IMR-90 (cell line): ENCODE results near the gene ZKSCAN1. TPM values are rescaled to one million over a fixed set of nuclear protein-coding genes. Genes with fewer than 3 reads are reported as not detected.

ENCODE experiments used
- ATAC-seq: fragments of 200-7000 bp; cut with Tn5 transposase; 2 replicates; pipeline ENCODE4 v1.9.1; 2020; ENCODE audit warnings: low read depth, mild to moderate bottlenecking, moderate library complexity
- BruUV-seq: library from RNA; stranded (reverse); fragments of 400-500 nt; replicated peaks from 2 replicates; lab custom pipeline; 2021; lab: Mats Ljungman, UMichigan
- CTCF ChIA-PET: fragments of 300-600 bp; formaldehyde crosslinking; extraction: SDS; loops from one replicate; lab custom pipeline; 2021; ENCODE audit warnings: antibody characterized with exemption; lab: Yijun Ruan, JAX
- POLR2A ChIA-PET: fragments of 300-600 bp; sonication (Branson Sonifier 250); formaldehyde crosslinking; loops from one replicate; lab custom pipeline; 2022; ENCODE audit warnings: antibody characterized with exemption; ENCODE audit not compliant: unreplicated experiment; lab: Charles Lee
- DNase-seq: peaks from one replicate; pipeline ENCODE4 v3.0.0; 2013
- H2AFZ ChIP-seq: replicated peaks from 2 replicates; pipeline ENCODE3; 2013; ENCODE audit warnings: low read length, mild to moderate bottlenecking; ENCODE audit not compliant: poor library complexity
- H2AK5ac ChIP-seq: 2 replicates; pipeline ENCODE4 v1.6.1; 2013; ENCODE audit warnings: low read depth, low read length, inconsistent platforms
- H2AK9ac ChIP-seq: replicated peaks from 2 replicates; pipeline ENCODE3; 2013; ENCODE audit warnings: mild to moderate bottlenecking, low read depth, low read length, moderate library complexity; ENCODE audit not compliant: poor library complexity
- H2BK120ac ChIP-seq: 2 replicates; pipeline ENCODE4 v1.6.1; 2013; ENCODE audit warnings: low read depth, low read length, inconsistent platforms
- H2BK15ac ChIP-seq: 3 replicates; pipeline ENCODE4 v1.6.1; 2013; ENCODE audit warnings: low read depth, low read length, inconsistent platforms
- H2BK20ac ChIP-seq: 2 replicates; pipeline ENCODE4 v1.6.1; 2013; ENCODE audit warnings: low read depth, mild to moderate bottlenecking, inconsistent platforms, low read length, moderate library complexity
- H2BK5ac ChIP-seq: 2 replicates; pipeline ENCODE4 v1.6.1; 2013; ENCODE audit warnings: mild to moderate bottlenecking, low read depth, low read length, inconsistent platforms; ENCODE audit not compliant: poor library complexity, severe bottlenecking
- H3K14ac ChIP-seq: replicated peaks from 2 replicates; pipeline ENCODE4 v1.6.1; 2013; ENCODE audit warnings: low read depth, low read length, inconsistent platforms
- H3K18ac ChIP-seq: 2 replicates; pipeline ENCODE4 v1.6.1; 2013; ENCODE audit warnings: low read depth, low read length, control low read depth
- H3K23ac ChIP-seq: 2 replicates; pipeline ENCODE4 v1.6.1; 2013; ENCODE audit warnings: low read depth, low read length, inconsistent platforms
- H3K27ac ChIP-seq: 2 replicates; pipeline ENCODE4 v1.5.1; 2013; ENCODE audit warnings: mild to moderate bottlenecking, control low read depth, low read length; ENCODE audit not compliant: insufficient read depth
- H3K27me3 ChIP-seq: 2 replicates; pipeline ENCODE4 v1.6.1; 2013; ENCODE audit warnings: low read length; ENCODE audit not compliant: control insufficient read depth, insufficient read depth
- H3K36me3 ChIP-seq: 2 replicates; pipeline ENCODE4 v1.6.1; 2013; ENCODE audit warnings: low read length, mixed read lengths; ENCODE audit not compliant: control insufficient read depth, insufficient read depth
- H3K4ac ChIP-seq: 2 replicates; pipeline ENCODE4 v1.6.1; 2013; ENCODE audit warnings: low read depth, low read length, inconsistent platforms
- H3K4me1 ChIP-seq: 2 replicates; pipeline ENCODE4 v1.6.1; 2013; ENCODE audit warnings: low read length, mixed read lengths; ENCODE audit not compliant: control insufficient read depth, insufficient read depth
- H3K4me2 ChIP-seq: 2 replicates; pipeline ENCODE4 v1.6.1; 2013; ENCODE audit warnings: low read depth, mild to moderate bottlenecking, control low read depth, low read length, moderate library complexity
- H3K4me3 ChIP-seq: 2 replicates; pipeline ENCODE4 v1.5.1; 2013; ENCODE audit warnings: low read depth, mild to moderate bottlenecking, control low read depth, low read length, moderate library complexity; ENCODE audit not compliant: insufficient read depth
- H3K56ac ChIP-seq: 2 replicates; pipeline ENCODE4 v1.6.1; 2013; ENCODE audit warnings: low read length, inconsistent platforms; ENCODE audit not compliant: insufficient read depth; ENCODE audit errors: extremely low read depth
- H3K79me1 ChIP-seq, 2 experiments: 2 replicates each; pipeline ENCODE4 v1.6.1; 2013; ENCODE audit warnings: low read length in 2 of 2, inconsistent platforms in 1 of 2, low read depth in 1 of 2
- H3K9ac ChIP-seq: 2 replicates; pipeline ENCODE4 v1.6.1; 2013; ENCODE audit warnings: low read depth, low read length, control low read depth
- H3K9me1 ChIP-seq: 2 replicates; pipeline ENCODE4 v1.6.1; 2013; ENCODE audit warnings: low read length, inconsistent platforms; ENCODE audit not compliant: insufficient read depth
- H3K9me3 ChIP-seq: 2 replicates; pipeline ENCODE4 v1.6.1; 2013; ENCODE audit warnings: low read length; ENCODE audit not compliant: control insufficient read depth, insufficient read depth
- H4K20me1 ChIP-seq: 2 replicates; pipeline ENCODE4 v1.6.1; 2013; ENCODE audit warnings: low read length, inconsistent platforms; ENCODE audit not compliant: insufficient read depth
- H4K5ac ChIP-seq: 2 replicates; pipeline ENCODE4 v1.6.1; 2013; ENCODE audit warnings: mild to moderate bottlenecking, low read depth, low read length, control low read depth
- H4K8ac ChIP-seq, 2 experiments: 2 replicates each; pipeline ENCODE4 v1.6.1; 2013; ENCODE audit warnings: low read depth in 2 of 2, low read length in 2 of 2, control low read depth in 1 of 2, inconsistent platforms in 1 of 2
- H4K91ac ChIP-seq: 2 replicates; pipeline ENCODE4 v1.6.1; 2013; ENCODE audit warnings: low read depth, low read length, inconsistent platforms; ENCODE audit not compliant: insufficient read depth
- BHLHE40 ChIP-seq: fragments of 150-350 bp; IDR thresholded peaks from 2 replicates; pipeline ENCODE4 v1.6.1; 2016; ENCODE audit warnings: mild to moderate bottlenecking, low read depth, low read length
- CEBPB ChIP-seq: IDR thresholded peaks from 2 replicates; pipeline ENCODE4 v1.6.1; 2012; ENCODE audit warnings: low read depth, low read length, improper control_type of control experiment
- CHD1 ChIP-seq: IDR thresholded peaks from 2 replicates; pipeline ENCODE4 v1.6.1; 2012; ENCODE audit warnings: low read depth, low read length, improper control_type of control experiment
- CTCF ChIP-seq: conservative IDR thresholded peaks from 2 replicates; pipeline ENCODE4 v1.5.1; 2012; ENCODE audit warnings: mild to moderate bottlenecking, low read depth, low read length, improper control_type of control experiment
- FOS ChIP-seq: fragments of 150-350 bp; IDR thresholded peaks from 2 replicates; pipeline ENCODE4 v1.6.1; 2016; ENCODE audit warnings: low read depth, low read length
- MAFK ChIP-seq: IDR thresholded peaks from 2 replicates; pipeline ENCODE4 v1.6.1; 2012; ENCODE audit warnings: low read depth, low read length, improper control_type of control experiment
- MAZ ChIP-seq: IDR thresholded peaks from 2 replicates; pipeline ENCODE4 v1.6.1; 2012; ENCODE audit warnings: low read depth, mild to moderate bottlenecking, low read length, improper control_type of control experiment, moderate library complexity, borderline replicate concordance
- MXI1 ChIP-seq: IDR thresholded peaks from 2 replicates; pipeline ENCODE4 v1.6.1; 2012; ENCODE audit warnings: low read depth, mild to moderate bottlenecking, low read length, moderate library complexity, borderline replicate concordance
- NFE2L2 ChIP-seq: fragments of 150-350 bp; IDR thresholded peaks from 2 replicates; pipeline ENCODE4 v1.6.1; 2016; ENCODE audit warnings: low read depth, mild to moderate bottlenecking, low read length
- POLR2A ChIP-seq: IDR thresholded peaks from 2 replicates; pipeline ENCODE4 v1.6.1; 2012; ENCODE audit warnings: mild to moderate bottlenecking, low read depth, low read length
- RAD21 ChIP-seq: IDR thresholded peaks from 2 replicates; pipeline ENCODE4 v1.6.1; 2012; ENCODE audit warnings: low read length, improper control_type of control experiment
- RCOR1 ChIP-seq: IDR thresholded peaks from 2 replicates; pipeline ENCODE4 v1.6.1; 2012; ENCODE audit warnings: mild to moderate bottlenecking, low read length, improper control_type of control experiment; ENCODE audit not compliant: insufficient replicate concordance
- RFX5 ChIP-seq: IDR thresholded peaks from 2 replicates; pipeline ENCODE4 v1.8.0; 2012; ENCODE audit warnings: low read depth, mild to moderate bottlenecking, low read length, moderate library complexity
- SMC3 ChIP-seq: fragments of 150-350 bp; IDR thresholded peaks from 2 replicates; pipeline ENCODE4 v1.6.1; 2016; ENCODE audit warnings: low read depth, mild to moderate bottlenecking, antibody characterized with exemption, low read length, moderate library complexity
- USF2 ChIP-seq: fragments of 150-350 bp; IDR thresholded peaks from 2 replicates; pipeline ENCODE4 v1.6.1; 2017; ENCODE audit warnings: mild to moderate bottlenecking, antibody characterized with exemption, low read length, low read depth
- WGBS, 2 experiments: methylation state at CpG; one replicate each; pipeline versions ENCODE4 v1.1.5 to v1.1.7; 2013; ENCODE audit warnings: missing lambda C conversion rate in 2 of 2; ENCODE audit not compliant: insufficient read length in 1 of 2; ENCODE audit errors: extremely low coverage in 2 of 2; 5-methylcytosine and 5-hydroxymethylcytosine counted together
- dilution Hi-C: fragments of 300-500 bp; cut with HindIII; formaldehyde crosslinking; loops from one replicate; pipeline ENCODE4 v1.14.3; 2018; ENCODE audit warnings: low sequenced_read_pairs; ENCODE audit not compliant: unreplicated experiment
- in situ Hi-C: fragments of 300-500 bp; cut with MboI; formaldehyde crosslinking; loops from 3 replicates; pipeline ENCODE4 v1.14.3; 2019; ENCODE audit warnings: low sequenced_read_pairs, inconsistent platforms, mixed read lengths
- intact Hi-C: fragments of 100-400 bp; cut with micrococcal nuclease; formaldehyde crosslinking; loops from 2 replicates; pipeline ENCODE4 v1.10.0; 2022
- polyA plus RNA-seq, 3 experiments: library from polyadenylated mRNA; depleted of rRNA; stranded (reverse); fragments of >200 nt; gene quantifications; 2 replicates each; pipeline ENCODE4 v1.2.3, GENCODE V29; 2012; ENCODE audit warnings: low replicate concordance in 1 of 3
- total RNA-seq: library from RNA; depleted of rRNA; stranded (reverse); fragments of >200 nt; gene quantifications from 2 replicates; pipeline ENCODE4 v1.2.3, GENCODE V29; 2012

The ZKSCAN1 gene
- total and polyA plus RNA-seq, 2 of the 4 experiments (the other 2 are of a cell fraction) = 13.7 to 40.7 TPM

- H3K36me3 ChIP-seq = no peaks in the 10 kb centered on the region
- H2AFZ ChIP-seq = peak overlapping the region; percentile 95
- H3K4ac ChIP-seq = peak overlapping the region; percentile 69
- DNase-seq (no peak), ATAC-seq (peak; percentile 46)
- H3K23ac ChIP-seq = 0 out of 2 replicates have a peak overlapping the region, but pooled peaks have one; percentile 33
- H3K4me2 ChIP-seq = peak overlapping the region; percentile 68
- intact Hi-C loops (no loop called here), dilution Hi-C loops (no loop called here), in situ Hi-C loops (loop anchor here (25.0 kb wide), 1 partner anchor 1290 kb away; no protein-coding TSS in a partner anchor)
- H4K20me1 ChIP-seq = no peaks in the 10 kb centered on the region
- POLR2A ChIA-PET = no interaction called here
- peak overlapping the region; percentile 51 for H4K91ac ChIP-seq
- CTCF ChIA-PET = no interaction called here
- peaks cover 1% of the 10 kb centered on the region; the same call in 1 of the 2 replicates for H3K4me1 ChIP-seq
- no peak overlapping the region; the same call in 2 of the 3 replicates for H2BK15ac ChIP-seq
- H4K5ac ChIP-seq = peak overlapping the region; percentile 96
- H3K56ac ChIP-seq = 0 out of 2 replicates have a peak overlapping the region, but pooled peaks have one; percentile 5
- no peak overlapping the region for H2AK5ac ChIP-seq
- no TSS peak for BruUV-seq
- no peaks in the 10 kb centered on the region for H3K79me1 ChIP-seq
- H3K4me3 ChIP-seq = peak overlapping the region; percentile 39; the same call in 1 of the 2 replicates
- H3K18ac ChIP-seq = no peak overlapping the region; the same call in 1 of the 2 replicates
- H3K27me3 ChIP-seq = peaks cover 5% of the 10 kb centered on the region
- no peak overlapping the region for H3K27ac ChIP-seq
- H3K9me3 ChIP-seq = no peaks in the 10 kb centered on the region
- H3K9me1 ChIP-seq = no peaks in the 10 kb centered on the region
- no peak overlapping the region for H2BK20ac ChIP-seq
- H4K8ac ChIP-seq = peak overlapping the region; percentile 80 to 96
- H2AK9ac ChIP-seq = peak overlapping the region; percentile 65
- H3K9ac ChIP-seq = peak overlapping the region; percentile 49; the same call in 1 of the 2 replicates
- H3K14ac ChIP-seq = peak overlapping the region; percentile 76; the same call in 1 of the 2 replicates
- peak overlapping the region; percentile 49 for H2BK120ac ChIP-seq
- H2BK5ac ChIP-seq = no peak overlapping the region
- WGBS, 2 experiments = 5% methylated on average over 16 of the region's 35 CpGs; no CpG with 5 or more reads in 1 of the 2 experiments
- TF ChIP-seq SMC3 (no peak), RFX5 (no peak), NFE2L2 (no peak), MAZ (no peak), MXI1 (no peak), MAFK (no peak), POLR2A (no peak), BHLHE40 (no peak), USF2 (no peak), RCOR1 (no peak), CHD1 (no peak), FOS (no peak), CTCF (no peak), CEBPB (no peak), RAD21 (no peak)
These were observed 17.8 kb upstream of the ZKSCAN1 start for GRCh38 chr7:99997545-99998137.
